Right lobe of liver (tissue), 4 donors: ENCODE measurements around the gene SLC25A46.

Experiments
- CTCF ChIP-seq, 4 donors: fragments of 200-600 bp in 3 of 4; fragments of 450-650 bp in 1 of 4; IDR thresholded peaks; one replicate each; pipeline versions ENCODE4 v1.5.1 to v1.8.0; 2016 to 2022; ENCODE audit warnings: antibody characterized with exemption in 4 of 4, mild to moderate bottlenecking in 2 of 4
- POLR2A ChIP-seq: fragments of 450-650 bp; IDR thresholded peaks from one replicate; pipeline ENCODE4 v1.6.1; 2017; ENCODE audit warnings: antibody characterized with exemption, mild to moderate bottlenecking
- donor health status: DM: no; HTN: no; CAD: no.
- donor health status: DM: no; HTN: no; CAD: no.
- donor health status: DM: no; HTN: yes; CAD: no.

- TF ChIP-seq CTCF (IDR thresholded peaks at IDR 0.05) (no peak), POLR2A (no peak)
Measured at GRCh38 chr5:110768138-110768860, 29.5 kb downstream of the SLC25A46 start.
